CD4-positive, alpha-beta memory T cell (primary cell): ENCODE measurements around the gene TAGLN. TPM values are rescaled to one million over a fixed set of nuclear protein-coding genes. Genes with fewer than 3 reads are reported as not detected.
A peak's percentile ranks its signal among the peaks of the same experiment; 100 is the strongest.

Experiments used
- CTCF ChIA-PET: fragments of 350-600 bp; sonication (Branson Sonifier 250); formaldehyde crosslinking; loops from one replicate; lab custom pipeline; 2021; ENCODE audit warnings: inconsistent platforms; ENCODE audit not compliant: partially characterized antibody; lab: Charles Lee
- POLR2A ChIA-PET: fragments of 350-600 bp; sonication (Branson Sonifier 250); formaldehyde crosslinking; loops from one replicate; lab custom pipeline; 2021; ENCODE audit not compliant: partially characterized antibody; lab: Charles Lee
- DNase-seq, 5 donors: peaks; one replicate each; pipeline versions ENCODE4 v3.0.0 to v3.0.0-alpha.2; 2020 to 2022; ENCODE audit warnings: mixed read lengths in 1 of 5
- H3K27ac ChIP-seq: one replicate; pipeline ENCODE4 v1.7.0; 2013; ENCODE audit warnings: low read depth, low read length
- H3K27me3 ChIP-seq: 2 replicates; pipeline ENCODE4 v1.7.0; 2013; ENCODE audit warnings: mild to moderate bottlenecking, low read length, moderate library complexity; ENCODE audit not compliant: insufficient read depth
- H3K36me3 ChIP-seq: 2 replicates; pipeline ENCODE4 v1.7.0; 2013; ENCODE audit warnings: mild to moderate bottlenecking, low read length, moderate library complexity; ENCODE audit not compliant: insufficient read depth
- H3K4me1 ChIP-seq: 2 replicates; pipeline ENCODE4 v1.7.0; 2013; ENCODE audit warnings: mild to moderate bottlenecking, low read length, moderate library complexity; ENCODE audit not compliant: insufficient read depth
- H3K4me3 ChIP-seq, 2 donors: one replicate each; pipeline ENCODE4 v1.7.0; 2013; ENCODE audit warnings: low read length in 2 of 2, mild to moderate bottlenecking in 1 of 2
- H3K9me3 ChIP-seq, 2 donors: one replicate each; pipeline ENCODE4 v1.7.0; 2013; ENCODE audit warnings: low read length in 2 of 2, control low read depth in 1 of 2; ENCODE audit not compliant: control insufficient read depth in 1 of 2
- H3K27ac Mint-ChIP-seq, 7 donors: one replicate each; pipeline ENCODE4 v1.8.0; 2020 to 2021; ENCODE audit warnings: mixed read lengths in 7 of 7, mild to moderate bottlenecking in 6 of 7, inconsistent platforms in 3 of 7, moderate library complexity in 3 of 7
- H3K27me3 Mint-ChIP-seq, 2 donors: one replicate each; pipeline ENCODE4 v1.8.0; 2020 to 2021; ENCODE audit warnings: mixed read lengths in 2 of 2
- H3K36me3 Mint-ChIP-seq, 2 donors: one replicate each; pipeline ENCODE4 v1.8.0; 2020 to 2021; ENCODE audit warnings: mixed read lengths in 2 of 2, inconsistent platforms in 1 of 2, mild to moderate bottlenecking in 1 of 2
- H3K4me1 Mint-ChIP-seq, 4 donors: one replicate each; pipeline ENCODE4 v1.8.0; 2020 to 2021; ENCODE audit warnings: mixed read lengths in 4 of 4, mild to moderate bottlenecking in 1 of 4
- H3K4me3 Mint-ChIP-seq, 8 donors: one replicate each; pipeline ENCODE4 v1.8.0; 2020 to 2021; ENCODE audit warnings: mixed read lengths in 8 of 8, mild to moderate bottlenecking in 7 of 8, moderate library complexity in 6 of 8, inconsistent platforms in 3 of 8
- H3K9me3 Mint-ChIP-seq, 8 donors: one replicate each; pipeline ENCODE4 v1.8.0; 2020 to 2021; ENCODE audit warnings: mixed read lengths in 8 of 8, mild to moderate bottlenecking in 5 of 8, inconsistent platforms in 3 of 8, moderate library complexity in 1 of 8
- intact Hi-C: fragments of 100-400 bp; cut with micrococcal nuclease; formaldehyde crosslinking; loops from one replicate; pipeline ENCODE4 v1.15.1; 2023
- polyA plus RNA-seq, 2 donors: library from polyadenylated mRNA; unstranded; fragments of 300-500 nt; fragmentation: Illumina TruSeq; gene quantifications; one replicate each; pipeline ENCODE4 v1.2.3, GENCODE V29; 2021
- total RNA-seq, 2 experiments: library from RNA; stranded (reverse); gene quantifications; one replicate each; pipeline ENCODE4 v1.2.3, GENCODE V29; 2021

Gene TAGLN
- total and polyA plus RNA-seq, 4 experiments from 2014 or later, result 0.15 to 19.7 (median 9.0) TPM

- peak overlapping the region in 4 of 7 donors; percentile 27 to 42 (median 30) for H3K27ac Mint-ChIP-seq
Measured at GRCh38 chr11:117175781-117176180, 23.4 kb upstream of the TAGLN start.

GRCh38 chr11:117176186-117176585, 23.0 kb upstream of the TAGLN start:
- no peaks in the 10 kb centered on the region for H3K9me3 ChIP-seq
- no peaks in the 10 kb centered on the region for H3K27me3 ChIP-seq
- intact Hi-C loops, result loop anchor here (5.0 kb wide), 1 partner anchor 404 kb away; the partner anchor contains the start of gene BUD13
- H3K4me3 ChIP-seq, result no peak overlapping the region
- Mint-ChIP-seq H3K27ac (peak overlapping the region in 5 of 7 donors; percentile 27 to 59 (median 31)), H3K4me1 (peaks cover 20 to 41% (median 33%) of the 10 kb centered on the region in 4 donors), H3K9me3 (no peaks in the 10 kb centered on the region), H3K27me3 (no peaks in the 10 kb centered on the region), H3K4me3 (peak overlapping the region in 1 of 8 donors; percentile 25), H3K36me3 (peaks cover 0 to 11% of the 10 kb centered on the region in 2 donors)
- ChIA-PET CTCF (no interaction called here), POLR2A (no interaction called here)
- no peak for DNase-seq
- H3K36me3 ChIP-seq, result no peaks in the 10 kb centered on the region
- peaks cover 32% of the 10 kb centered on the region for H3K4me1 ChIP-seq
- H3K27ac ChIP-seq, result no peak overlapping the region

More at GRCh38 chr11:117175781-117176180, 23.4 kb upstream of the TAGLN start:
- H3K36me3 ChIP-seq, result no peaks in the 10 kb centered on the region
- no peaks in the 10 kb centered on the region for H3K27me3 Mint-ChIP-seq
- no peak overlapping the region for H3K4me3 ChIP-seq
- peaks cover 16 to 37% (median 29%) of the 10 kb centered on the region in 4 donors for H3K4me1 Mint-ChIP-seq
- H3K27ac ChIP-seq, result no peak overlapping the region
- H3K9me3 ChIP-seq, result no peaks in the 10 kb centered on the region
- intact Hi-C loops, result loop anchor here (5.0 kb wide), 1 partner anchor 403 kb away; the partner anchor contains the start of gene BUD13
- H3K4me3 Mint-ChIP-seq, result no peak overlapping the region
- peaks cover 0 to 13% of the 10 kb centered on the region in 2 donors for H3K36me3 Mint-ChIP-seq
- no peaks in the 10 kb centered on the region for H3K27me3 ChIP-seq
- POLR2A ChIA-PET, result interaction anchor here (0.6 kb wide), 1 partner anchor 424 kb away, joined by 3 read pairs; no protein-coding TSS in a partner anchor
- peaks cover 28% of the 10 kb centered on the region for H3K4me1 ChIP-seq
- no peak for DNase-seq
- CTCF ChIA-PET, result no interaction called here
- no peaks in the 10 kb centered on the region for H3K9me3 Mint-ChIP-seq

- Histone ChIP-seq H3K36me3 (peaks cover 4% of the 10 kb centered on the region), H3K27ac (peak overlapping the region; percentile 73)
- POLR2A ChIA-PET, result interaction anchor here (1.0 to 4.8 kb wide), 11 partner anchors 8 to 1258 kb away, joined by 3 to 75 read pairs (median 5); partner anchors contain the start of genes APOA5, KMT2A, PAFAH1B2 and PCSK7
Measured at GRCh38 chr11:117177534-117178209, 21.5 kb upstream of the TAGLN start.

GRCh38 chr11:117178210-117179034, 20.7 kb upstream of the TAGLN start, which contains the start of gene SIDT2:
TSS of gene SIDT2 (plus strand) at chr11:117178743. CDS start at chr11:117179264, 521 bp downstream.
- H3K27ac ChIP-seq, result peak within 1 kb of the TSS; percentile 73
- H3K9me3 ChIP-seq, result no peaks in the 10 kb centered on the region
- no peaks in the 10 kb centered on the region for H3K27me3 ChIP-seq
- intact Hi-C loops, result loop anchor here (1.0 to 5.0 kb wide), 6 partner anchors 34 to 406 kb away; partner anchors contain the start of genes BUD13, CEP164, PAFAH1B2 and PCSK7
- Mint-ChIP-seq H3K9me3 (no peaks in the 10 kb centered on the region), H3K27ac (peak within 1 kb of the TSS; percentile 93 to 98 (median 97)), H3K27me3 (no peaks in the 10 kb centered on the region), H3K36me3 (peaks cover under 1 to 10% of the 10 kb centered on the region in 2 donors), H3K4me3 (peak within 1 kb of the TSS; percentile 94 to 99 (median 94)), H3K4me1 (peaks cover 21 to 45% (median 34%) of the 10 kb centered on the region in 4 donors)
- ChIA-PET CTCF (interaction anchor here (0.6 to 5.1 kb wide), 11 partner anchors 16 to 1762 kb away, joined by 3 to 48 read pairs (median 6); partner anchors contain the start of genes PAFAH1B2 and PCSK7), POLR2A (interaction anchor here (0.5 to 4.8 kb wide), 22 partner anchors 9 to 1929 kb away, joined by 3 to 75 read pairs (median 4); partner anchors contain the start of genes APOA5, BACE1, BUD13 and KMT2A)
- DNase-seq, result peak; percentile 85 to 90 (median 86)
- peaks cover 30% of the 10 kb centered on the region for H3K4me1 ChIP-seq
- H3K4me3 ChIP-seq, result peak within 1 kb of the TSS; percentile 76 to 80
- peaks cover 5% of the 10 kb centered on the region for H3K36me3 ChIP-seq

More at GRCh38 chr11:117177534-117178209, 21.5 kb upstream of the TAGLN start:
- Mint-ChIP-seq H3K27me3 (no peaks in the 10 kb centered on the region), H3K4me1 (peaks cover 21 to 47% (median 33%) of the 10 kb centered on the region in 4 donors), H3K27ac (peak overlapping the region; percentile 93 to 98 (median 97)), H3K9me3 (no peaks in the 10 kb centered on the region), H3K4me3 (peak overlapping the region; percentile 94 to 99 (median 94)), H3K36me3 (peaks cover 0 to 8% of the 10 kb centered on the region in 2 donors)
- Histone ChIP-seq H3K27me3 (no peaks in the 10 kb centered on the region), H3K9me3 (no peaks in the 10 kb centered on the region), H3K4me3 (peak overlapping the region; percentile 76 to 80), H3K4me1 (peaks cover 30% of the 10 kb centered on the region)
- intact Hi-C loops, result loop anchor here (1.0 to 5.0 kb wide), 6 partner anchors 33 to 405 kb away; partner anchors contain the start of genes BUD13, CEP164, PAFAH1B2 and PCSK7
- no peak for DNase-seq
- CTCF ChIA-PET, result interaction anchor here (0.6 to 5.1 kb wide), 8 partner anchors 16 to 1762 kb away, joined by 3 to 48 read pairs (median 6); partner anchors contain the start of genes PAFAH1B2 and PCSK7

GRCh38 chr11:117179048-117179999, 19.8 kb upstream of the TAGLN start:
- DNase-seq, result peak in 4 of 5 donors; percentile 49 to 69 (median 56)
- CTCF ChIA-PET, result interaction anchor here (0.7 to 5.1 kb wide), 15 partner anchors 9 to 343 kb away, joined by 3 to 48 read pairs (median 5); partner anchors contain the start of genes PAFAH1B2, PCSK7 and SIK3
- Histone ChIP-seq H3K9me3 (no peaks in the 10 kb centered on the region), H3K27me3 (no peaks in the 10 kb centered on the region), H3K4me3 (peak overlapping the region; percentile 76 to 80), H3K4me1 (peaks cover 30% of the 10 kb centered on the region), H3K27ac (peak overlapping the region; percentile 73), H3K36me3 (peaks cover 5% of the 10 kb centered on the region)
- POLR2A ChIA-PET, result interaction anchor here (0.5 to 4.8 kb wide), 25 partner anchors 10 to 1928 kb away, joined by 3 to 75 read pairs (median 5); partner anchors contain the start of genes APOA5, BACE1, BUD13 and CEP164
- no peaks in the 10 kb centered on the region for H3K27me3 Mint-ChIP-seq
- no peaks in the 10 kb centered on the region for H3K9me3 Mint-ChIP-seq
- H3K4me3 Mint-ChIP-seq, result peak overlapping the region; percentile 94 to 99 (median 94)
- H3K4me1 Mint-ChIP-seq, result peaks cover 21 to 39% (median 35%) of the 10 kb centered on the region in 4 donors
- H3K36me3 Mint-ChIP-seq, result peaks cover 9 to 14% of the 10 kb centered on the region in 2 donors
- intact Hi-C loops, result loop anchor here (5.0 kb wide), 1 partner anchor 407 kb away; the partner anchor contains the start of gene BUD13
- H3K27ac Mint-ChIP-seq, result peak overlapping the region; percentile 89 to 97 (median 95)
